ENCODE measurements around the gene EPB41L2. TPM values are rescaled to one million over a fixed set of nuclear protein-coding genes. Genes with fewer than 3 reads are reported as not detected.

Gene EPB41L2
- total RNA-seq, 1 donor from 2014 or later, result 136 TPM

GRCh38 chr6:130882370-130882769 lies 180.7 kb downstream of the EPB41L2 start:
- no peak for TF ChIP-seq CTCF (IDR thresholded peaks at IDR 0.05; ENCODE audit: insufficient read depth, low read depth, low read length)
- TF ChIP-seq EZH2 (IDR thresholded peaks at IDR 0.05; ENCODE audit: insufficient read depth, low read length), result no peak
- FAIRE-seq (no peak), DNase-seq (ENCODE audit: low read depth) (no peak)
- H3K36me3 ChIP-seq (ENCODE audit: insufficient read depth, low read length), result no peaks in the 10 kb centered on the region
- Mint-ChIP-seq H3K27me3 (ENCODE audit: low read depth, unreplicated experiment) (no peaks in the 10 kb centered on the region), H3K4me1 (ENCODE audit: low read depth, unreplicated experiment) (no peaks in the 10 kb centered on the region), H3K4me3 (ENCODE audit: unreplicated experiment) (no peak overlapping the region), H3K9me3 (ENCODE audit: unreplicated experiment) (no peaks in the 10 kb centered on the region), H3K27ac (ENCODE audit: unreplicated experiment) (no peak overlapping the region), H3K36me3 (ENCODE audit: low read depth, unreplicated experiment) (peaks cover 6% of the 10 kb centered on the region)
- H3K27ac ChIP-seq (ENCODE audit: low read depth, low read length), result no peak overlapping the region
- H3K4me2 ChIP-seq (ENCODE audit: low read length), result no peak overlapping the region
- H3K9me3 ChIP-seq (ENCODE audit: insufficient read depth, low read depth, low read length), result no peaks in the 10 kb centered on the region
- no peaks in the 10 kb centered on the region for H4K20me1 ChIP-seq (ENCODE audit: insufficient read depth, low read length)
- no peak overlapping the region for H3K9ac ChIP-seq (ENCODE audit: low read length)
- no peak overlapping the region for H3K4me3 ChIP-seq (ENCODE audit: insufficient read depth, low read depth, low read length)
- H2AFZ ChIP-seq (ENCODE audit: low read depth, low read length), result no peak overlapping the region
- H3K79me2 ChIP-seq (ENCODE audit: insufficient read depth, low read length), result no peaks in the 10 kb centered on the region
- no peaks in the 10 kb centered on the region for H3K27me3 ChIP-seq (ENCODE audit: insufficient read depth, low read length)
- no peaks in the 10 kb centered on the region for H3K4me1 ChIP-seq (ENCODE audit: insufficient read depth, low read length)

GRCh38 chr6:130879826-130880225 lies 183.2 kb downstream of the EPB41L2 start:
- Histone ChIP-seq H3K79me2 (ENCODE audit: insufficient read depth, low read length) (no peaks in the 10 kb centered on the region), H3K27me3 (ENCODE audit: insufficient read depth, low read length) (no peaks in the 10 kb centered on the region), H3K9me3 (ENCODE audit: insufficient read depth, low read depth, low read length) (no peaks in the 10 kb centered on the region), H3K4me1 (ENCODE audit: insufficient read depth, low read length) (no peaks in the 10 kb centered on the region), H3K4me2 (ENCODE audit: low read length) (no peak overlapping the region), H4K20me1 (ENCODE audit: insufficient read depth, low read length) (no peaks in the 10 kb centered on the region), H3K36me3 (ENCODE audit: insufficient read depth, low read length) (no peaks in the 10 kb centered on the region), H2AFZ (ENCODE audit: low read depth, low read length) (no peak overlapping the region), H3K4me3 (ENCODE audit: insufficient read depth, low read depth, low read length) (no peak overlapping the region), H3K27ac (ENCODE audit: low read depth, low read length) (no peak overlapping the region), H3K9ac (ENCODE audit: low read length) (no peak overlapping the region)
- no peak for FAIRE-seq
- no peak for DNase-seq (ENCODE audit: low read depth)
- H3K4me3 Mint-ChIP-seq (ENCODE audit: unreplicated experiment), result no peak overlapping the region
- H3K27me3 Mint-ChIP-seq (ENCODE audit: low read depth, unreplicated experiment), result no peaks in the 10 kb centered on the region
- no peak overlapping the region for H3K27ac Mint-ChIP-seq (ENCODE audit: unreplicated experiment)
- peaks cover 6% of the 10 kb centered on the region for H3K36me3 Mint-ChIP-seq (ENCODE audit: low read depth, unreplicated experiment)
- TF ChIP-seq CTCF (IDR thresholded peaks at IDR 0.05; ENCODE audit: insufficient read depth, low read depth, low read length) (no peak), EZH2 (IDR thresholded peaks at IDR 0.05; ENCODE audit: insufficient read depth, low read length) (no peak)
- H3K4me1 Mint-ChIP-seq (ENCODE audit: low read depth, unreplicated experiment), result no peaks in the 10 kb centered on the region
- H3K9me3 Mint-ChIP-seq (ENCODE audit: unreplicated experiment), result no peaks in the 10 kb centered on the region

GRCh38 chr6:130873746-130874145 lies 189.3 kb downstream of the EPB41L2 start:
- Histone ChIP-seq H4K20me1 (ENCODE audit: insufficient read depth, low read length) (no peaks in the 10 kb centered on the region), H3K4me3 (ENCODE audit: insufficient read depth, low read depth, low read length) (no peak overlapping the region), H3K4me2 (ENCODE audit: low read length) (no peak overlapping the region), H3K79me2 (ENCODE audit: insufficient read depth, low read length) (no peaks in the 10 kb centered on the region), H2AFZ (ENCODE audit: low read depth, low read length) (no peak overlapping the region), H3K36me3 (ENCODE audit: insufficient read depth, low read length) (no peaks in the 10 kb centered on the region), H3K4me1 (ENCODE audit: insufficient read depth, low read length) (no peaks in the 10 kb centered on the region), H3K27me3 (ENCODE audit: insufficient read depth, low read length) (no peaks in the 10 kb centered on the region), H3K27ac (ENCODE audit: low read depth, low read length) (no peak overlapping the region), H3K9me3 (ENCODE audit: insufficient read depth, low read depth, low read length) (no peaks in the 10 kb centered on the region), H3K9ac (ENCODE audit: low read length) (no peak overlapping the region)
- Mint-ChIP-seq H3K27ac (ENCODE audit: unreplicated experiment) (peak overlapping the region; percentile 49), H3K4me1 (ENCODE audit: low read depth, unreplicated experiment) (peaks cover 17% of the 10 kb centered on the region), H3K27me3 (ENCODE audit: low read depth, unreplicated experiment) (no peaks in the 10 kb centered on the region), H3K4me3 (ENCODE audit: unreplicated experiment) (no peak overlapping the region), H3K36me3 (ENCODE audit: low read depth, unreplicated experiment) (peaks cover 5% of the 10 kb centered on the region), H3K9me3 (ENCODE audit: unreplicated experiment) (no peaks in the 10 kb centered on the region)
- no peak for TF ChIP-seq EZH2 (IDR thresholded peaks at IDR 0.05; ENCODE audit: insufficient read depth, low read length)
- TF ChIP-seq CTCF (IDR thresholded peaks at IDR 0.05; ENCODE audit: insufficient read depth, low read depth, low read length), result no peak
- no peak for DNase-seq (ENCODE audit: low read depth)
- FAIRE-seq, result no peak
